RPMI8226 (cell line): ENCODE data around the gene OASL.

Experiments
- DNase-seq: peaks from one replicate; pipeline ENCODE4 v3.0.0-alpha.2; 2015

OASL gene

GRCh38 chr12:121013715-121014114 lies 25.3 kb downstream of the OASL start:
- no peak for DNase-seq

- DNase-seq, result no peak
These were observed 27.2 kb downstream of the OASL start for GRCh38 chr12:121011820-121012219.

DNA sequence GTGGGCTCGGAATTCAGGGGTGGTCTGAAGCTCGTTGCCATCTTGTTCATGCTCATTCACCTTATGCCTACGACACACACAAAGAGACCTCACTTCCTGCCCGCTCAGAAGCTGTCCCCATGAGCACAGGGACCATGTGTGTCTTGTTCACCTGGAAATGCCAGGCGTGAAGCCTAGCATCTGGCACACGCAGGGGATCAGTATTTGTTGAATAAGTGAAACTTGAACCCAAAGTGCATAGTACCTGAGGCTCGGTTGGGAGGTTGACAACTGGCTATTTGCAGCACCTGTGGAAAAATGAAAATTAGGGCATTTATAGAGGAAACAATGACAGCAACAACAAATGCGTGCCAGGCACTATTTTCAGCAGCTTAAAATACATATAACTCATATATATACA lies 28.2 kb downstream of the OASL start:
- no peak for DNase-seq

- peak; percentile 26 for DNase-seq
These were observed 29.3 kb downstream of the OASL start for GRCh38 chr12:121009741-121010140.

GRCh38 chr12:121008347-121009098 lies 30.5 kb downstream of the OASL start:
- DNase-seq, result no peak

- peak; percentile 73 for DNase-seq
These were observed 33.7 kb downstream of the OASL start for GRCh38 chr12:121005346-121005815.

- no peak for DNase-seq
These were observed 34.7 kb downstream of the OASL start for GRCh38 chr12:121004253-121004815.

DNA sequence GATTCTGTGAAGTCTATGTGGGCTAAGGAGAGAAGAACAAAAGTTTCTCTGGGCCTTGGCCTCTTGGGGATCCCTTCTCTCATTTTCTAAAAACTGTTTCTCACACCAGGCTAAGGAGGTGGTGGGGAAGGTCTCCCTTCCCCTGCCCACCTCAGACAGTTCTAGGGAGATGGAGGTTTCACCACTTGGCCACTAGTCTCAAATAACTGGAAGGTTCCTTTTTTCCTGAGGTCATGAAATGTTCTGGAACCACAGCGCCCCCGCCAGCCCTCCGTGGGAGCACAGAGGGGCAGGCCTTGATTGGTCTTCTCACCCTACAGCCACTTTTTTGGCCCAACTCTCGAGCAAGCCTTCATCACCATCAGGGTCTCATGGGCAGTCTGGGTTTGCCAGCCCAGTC lies 35.4 kb downstream of the OASL start:
- no peak for DNase-seq

- no peak for DNase-seq
These were observed 37.1 kb downstream of the OASL start for GRCh38 chr12:121001841-121002483.

DNA sequence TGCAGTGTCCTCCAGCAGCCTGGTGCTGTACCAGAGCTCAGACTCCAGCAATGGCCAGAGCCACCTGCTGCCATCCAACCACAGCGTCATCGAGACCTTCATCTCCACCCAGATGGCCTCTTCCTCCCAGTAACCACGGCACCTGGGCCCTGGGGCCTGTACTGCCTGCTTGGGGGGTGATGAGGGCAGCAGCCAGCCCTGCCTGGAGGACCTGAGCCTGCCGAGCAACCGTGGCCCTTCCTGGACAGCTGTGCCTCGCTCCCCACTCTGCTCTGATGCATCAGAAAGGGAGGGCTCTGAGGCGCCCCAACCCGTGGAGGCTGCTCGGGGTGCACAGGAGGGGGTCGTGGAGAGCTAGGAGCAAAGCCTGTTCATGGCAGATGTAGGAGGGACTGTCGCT lies 38.0 kb downstream of the OASL start:
- DNase-seq, result no peak

GRCh38 chr12:121000530-121000929 lies 38.5 kb downstream of the OASL start:
- DNase-seq, result no peak

DNA sequence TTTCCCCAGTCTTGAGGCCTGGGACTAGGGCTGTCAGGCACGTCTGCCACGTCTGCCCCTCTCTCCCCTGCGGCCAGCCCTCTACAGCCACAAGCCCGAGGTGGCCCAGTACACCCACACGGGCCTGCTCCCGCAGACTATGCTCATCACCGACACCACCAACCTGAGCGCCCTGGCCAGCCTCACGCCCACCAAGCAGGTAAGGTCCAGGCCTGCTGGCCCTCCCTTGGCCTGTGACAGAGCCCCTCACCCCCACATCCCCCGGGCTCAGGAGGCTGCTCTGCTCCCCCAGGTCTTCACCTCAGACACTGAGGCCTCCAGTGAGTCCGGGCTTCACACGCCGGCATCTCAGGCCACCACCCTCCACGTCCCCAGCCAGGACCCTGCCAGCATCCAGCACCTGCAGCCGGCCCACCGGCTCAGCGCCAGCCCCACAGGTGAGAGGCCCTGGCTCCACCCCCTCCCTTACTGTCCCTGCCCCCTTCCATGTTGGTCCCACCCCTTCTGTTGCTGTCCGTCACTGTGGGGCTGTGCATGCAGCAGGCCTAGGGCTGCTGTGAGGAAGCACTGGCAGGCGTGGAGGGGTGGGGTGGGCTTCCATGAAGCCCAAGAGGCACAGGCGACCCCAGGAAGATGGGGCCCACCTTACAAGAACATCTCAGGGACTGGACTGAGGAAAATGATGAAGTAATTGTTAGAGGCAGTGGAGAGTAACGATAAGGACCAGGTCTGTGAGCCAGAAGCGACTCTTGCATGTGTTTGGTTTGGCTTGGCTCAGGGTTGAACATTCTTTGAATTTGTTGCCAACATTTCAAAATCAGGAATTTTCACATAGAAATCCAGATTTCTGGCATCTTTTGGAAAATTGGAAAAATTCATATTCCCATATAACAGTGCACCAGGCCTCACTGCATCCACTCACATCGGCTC lies 39.6 kb downstream of the OASL start:
- DNase-seq, result no peak

GRCh38 chr12:120998435-120998834 lies 40.6 kb downstream of the OASL start:
- DNase-seq, result no peak

DNA sequence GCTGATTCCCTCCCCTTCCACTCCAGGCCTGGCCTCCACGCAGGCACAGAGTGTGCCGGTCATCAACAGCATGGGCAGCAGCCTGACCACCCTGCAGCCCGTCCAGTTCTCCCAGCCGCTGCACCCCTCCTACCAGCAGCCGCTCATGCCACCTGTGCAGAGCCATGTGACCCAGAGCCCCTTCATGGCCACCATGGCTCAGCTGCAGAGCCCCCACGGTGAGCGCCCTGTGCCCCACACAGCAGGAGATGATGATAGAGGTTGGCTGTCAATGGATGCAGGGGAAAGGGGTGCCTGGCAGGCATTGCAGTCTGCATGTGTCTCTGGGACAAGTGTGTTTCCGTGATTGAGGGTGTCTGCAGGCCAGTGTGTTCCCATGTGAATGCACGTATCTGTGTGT lies 41.6 kb downstream of the OASL start:
- DNase-seq, result no peak

DNA sequence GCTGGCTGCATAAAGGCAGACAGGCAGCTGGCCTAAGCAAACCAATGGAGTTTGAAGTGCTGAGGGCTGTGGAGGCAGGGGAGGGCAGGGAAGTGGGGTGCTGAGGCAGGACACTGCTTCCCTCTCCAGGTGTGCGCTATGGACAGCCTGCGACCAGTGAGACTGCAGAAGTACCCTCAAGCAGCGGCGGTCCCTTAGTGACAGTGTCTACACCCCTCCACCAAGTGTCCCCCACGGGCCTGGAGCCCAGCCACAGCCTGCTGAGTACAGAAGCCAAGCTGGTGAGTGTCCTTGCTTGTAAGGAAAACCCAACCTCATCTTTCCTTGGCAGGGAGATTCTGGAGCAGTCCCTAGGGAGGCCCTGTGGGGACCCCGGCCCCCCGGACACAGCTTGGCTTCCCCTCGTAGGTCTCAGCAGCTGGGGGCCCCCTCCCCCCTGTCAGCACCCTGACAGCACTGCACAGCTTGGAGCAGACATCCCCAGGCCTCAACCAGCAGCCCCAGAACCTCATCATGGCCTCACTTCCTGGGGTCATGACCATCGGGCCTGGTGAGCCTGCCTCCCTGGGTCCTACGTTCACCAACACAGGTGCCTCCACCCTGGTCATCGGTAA lies 42.8 kb downstream of the OASL start:
- no peak for DNase-seq

DNA sequence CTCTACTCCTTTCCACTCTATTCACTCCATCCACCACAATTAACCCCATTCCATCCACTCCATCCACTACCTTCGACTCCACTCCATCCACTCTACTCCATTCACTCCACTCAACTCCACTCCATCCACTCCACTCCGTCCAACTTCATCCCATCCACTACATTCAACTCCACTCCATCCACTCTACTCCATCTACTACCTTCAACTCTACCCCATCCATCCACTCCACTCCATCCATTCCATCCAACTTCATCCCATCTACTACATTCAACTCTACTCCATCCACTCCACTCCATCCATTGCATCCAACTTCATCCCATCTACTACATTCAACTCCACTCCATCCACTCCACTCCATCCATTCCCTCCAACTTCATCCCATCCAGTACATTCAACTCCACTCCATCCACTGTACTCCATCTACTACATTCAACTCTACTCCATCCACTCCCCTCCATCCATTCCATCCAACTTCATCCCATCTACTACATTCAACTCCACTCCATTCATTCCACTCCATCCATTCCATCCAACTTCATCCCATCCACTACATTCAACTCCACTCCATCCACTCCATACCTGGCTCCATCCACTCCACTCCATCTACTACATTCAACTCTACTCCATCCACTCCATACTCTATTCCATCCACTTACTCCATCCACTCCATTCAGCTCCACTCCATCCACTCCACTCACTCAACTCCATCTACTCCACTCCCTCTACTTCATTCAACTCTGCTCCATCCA lies 44.3 kb downstream of the OASL start:
- DNase-seq, result no peak

DNA sequence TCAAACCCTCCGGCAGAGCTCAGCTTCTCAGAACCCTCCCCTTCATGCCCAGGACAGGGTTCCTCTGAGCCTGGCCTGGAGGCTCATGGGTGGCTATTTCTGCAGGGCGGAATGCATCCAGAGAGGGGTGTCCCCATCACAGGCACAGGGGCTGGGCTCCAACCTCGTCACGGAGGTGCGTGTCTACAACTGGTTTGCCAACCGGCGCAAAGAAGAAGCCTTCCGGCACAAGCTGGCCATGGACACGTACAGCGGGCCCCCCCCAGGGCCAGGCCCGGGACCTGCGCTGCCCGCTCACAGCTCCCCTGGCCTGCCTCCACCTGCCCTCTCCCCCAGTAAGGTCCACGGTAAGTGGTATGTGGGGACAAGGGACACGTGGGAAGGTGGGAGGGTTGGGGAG lies 45.0 kb downstream of the OASL start:
- no peak for DNase-seq

DNA sequence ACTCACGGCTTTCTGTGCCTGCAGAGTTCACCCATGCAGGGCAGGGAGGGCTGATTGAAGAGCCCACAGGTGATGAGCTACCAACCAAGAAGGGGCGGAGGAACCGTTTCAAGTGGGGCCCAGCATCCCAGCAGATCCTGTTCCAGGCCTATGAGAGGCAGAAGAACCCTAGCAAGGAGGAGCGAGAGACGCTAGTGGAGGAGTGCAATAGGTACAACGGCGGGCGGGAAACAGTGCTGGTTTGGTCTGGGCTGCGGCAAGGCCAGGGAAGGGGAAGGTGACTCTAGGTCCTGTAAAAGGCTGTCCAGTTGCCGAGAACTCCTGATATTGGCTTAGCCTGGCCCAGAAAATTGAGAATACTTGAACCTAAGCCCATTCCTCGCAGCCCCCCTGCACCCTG lies 45.5 kb downstream of the OASL start:
- DNase-seq, result no peak

DNA sequence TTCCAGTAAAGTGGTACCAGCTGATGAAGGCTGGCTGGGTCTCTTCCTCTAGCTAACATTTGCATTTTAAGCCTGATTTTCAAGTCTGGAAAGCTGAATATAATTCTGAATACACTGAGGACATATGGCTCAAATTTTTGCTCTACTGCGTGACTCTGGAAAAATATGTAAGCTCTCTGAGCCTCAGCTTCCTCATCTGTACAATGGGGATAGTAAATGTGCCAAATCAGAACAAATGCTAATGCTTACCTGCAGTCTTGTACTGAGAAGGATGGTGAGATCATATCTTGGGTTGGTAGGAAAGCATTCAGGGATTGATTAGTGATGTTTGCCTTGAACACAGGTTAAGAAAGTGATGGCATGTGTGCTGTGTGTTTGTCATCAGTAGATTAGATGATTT lies 46.1 kb downstream of the OASL start:
- no peak for DNase-seq

- no peak for DNase-seq
These were observed 47.1 kb downstream of the OASL start for GRCh38 chr12:120991965-120992364.

- DNase-seq, result no peak
These were observed 48.5 kb downstream of the OASL start for GRCh38 chr12:120990487-120991055.

- DNase-seq, result no peak
These were observed 49.4 kb downstream of the OASL start for GRCh38 chr12:120989687-120990086.
